GM21619 (cell line): ENCODE results near the gene TMEM134.

ENCODE experiments used
- ATAC-seq: cut with Tn5 transposase; IDR thresholded peaks from one replicate; pipeline ENCODE4 v1.9.1; 2021; ENCODE audit not compliant: unreplicated experiment

Gene TMEM134

DNA sequence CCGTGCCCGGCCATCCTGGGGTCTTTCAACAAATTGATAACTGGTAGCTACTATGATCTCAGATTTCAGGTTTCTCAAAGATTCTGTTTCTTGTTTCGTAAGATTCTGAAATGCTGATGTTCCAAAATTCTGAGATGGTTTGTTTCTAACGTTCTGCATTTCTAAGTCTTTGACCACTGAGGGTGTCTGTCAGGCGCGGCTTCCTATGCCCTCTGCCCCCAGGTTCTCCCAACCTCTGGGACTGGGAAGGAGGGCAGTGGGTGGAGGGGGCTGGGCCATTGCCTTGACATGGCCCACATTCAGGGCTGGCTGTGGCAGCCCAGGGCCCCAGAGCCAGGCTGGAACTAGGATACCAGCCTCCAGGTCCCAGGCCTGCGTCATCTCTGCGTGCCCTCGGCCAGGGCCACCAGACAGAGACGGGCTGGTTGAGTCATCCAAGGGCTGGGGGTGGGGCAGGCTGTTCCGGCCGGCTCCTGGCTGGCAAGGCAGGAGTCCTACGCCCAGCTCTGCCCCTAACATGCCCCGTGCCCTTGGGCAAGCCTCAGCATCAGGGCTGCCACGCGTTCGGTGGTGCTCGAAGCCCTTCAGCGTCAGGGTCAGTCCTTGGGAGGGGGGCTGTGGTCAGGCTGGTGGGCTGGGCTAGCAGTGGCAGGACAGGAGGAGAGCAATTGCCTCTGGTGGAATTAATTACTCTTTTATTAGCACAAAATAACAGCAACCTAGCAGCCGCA, 5.2 kb downstream of the TMEM134 start:
- ATAC-seq = no peak

DNA sequence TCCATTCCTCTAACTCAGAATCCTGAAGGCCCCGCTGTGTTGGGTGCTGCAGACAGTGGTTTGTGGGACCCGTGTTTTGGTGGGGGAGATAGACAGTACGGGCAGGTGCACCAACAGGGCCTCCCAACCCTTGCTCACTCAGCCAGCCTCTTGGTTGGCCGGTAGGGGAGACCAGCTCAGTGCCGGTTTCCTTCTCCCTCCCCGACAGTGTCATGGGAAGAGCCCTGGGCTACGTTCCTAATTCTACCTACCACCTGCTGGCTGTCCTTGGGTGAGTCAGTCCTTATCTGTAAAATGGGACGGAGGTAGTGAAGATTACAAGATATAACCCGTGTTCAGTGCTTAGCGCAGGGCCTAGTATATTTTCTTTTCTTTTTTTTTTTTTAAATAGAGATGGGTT, 5.9 kb downstream of the TMEM134 start:
- no peak for ATAC-seq

DNA sequence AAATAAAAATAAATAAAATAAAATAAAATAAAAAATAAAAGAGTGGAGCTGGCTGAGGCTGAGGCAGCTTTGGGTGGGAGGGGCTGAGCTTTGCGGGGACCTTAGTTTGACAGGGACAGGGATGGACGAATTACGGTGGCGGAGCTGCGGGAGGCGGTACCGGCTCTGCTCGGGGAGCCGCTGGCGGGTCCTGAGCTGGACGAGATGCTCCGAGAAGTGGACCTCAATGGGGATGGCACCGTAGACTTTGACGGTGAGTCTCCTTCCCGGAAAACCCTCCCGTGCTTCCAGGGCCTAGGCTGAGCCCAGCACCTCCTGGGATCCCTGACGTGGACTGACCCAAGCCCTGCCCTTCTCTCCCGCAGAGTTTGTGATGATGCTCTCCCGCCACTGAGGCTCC, 10.8 kb downstream of the TMEM134 start:
- ATAC-seq = no peak

DNA sequence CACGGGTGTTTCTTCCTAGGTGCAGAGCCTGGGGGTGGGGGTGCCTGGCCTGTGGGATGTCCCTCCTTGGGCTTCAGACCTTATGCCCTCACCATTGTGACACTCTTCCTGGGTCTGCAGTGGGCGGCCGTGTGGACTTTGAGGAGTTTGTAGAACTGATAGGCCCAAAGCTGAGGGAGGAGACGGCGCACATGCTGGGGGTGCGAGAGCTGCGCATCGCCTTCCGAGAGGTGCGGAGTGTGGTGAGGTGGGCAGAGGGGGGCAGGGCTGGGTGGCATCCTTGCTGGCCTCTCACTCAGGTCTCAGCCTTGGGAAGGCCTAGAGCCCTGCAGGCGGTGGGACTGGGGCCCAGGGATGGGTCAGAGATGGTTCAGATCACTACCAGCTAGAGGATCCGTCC, 11.6 kb downstream of the TMEM134 start:
- no peak for ATAC-seq

DNA sequence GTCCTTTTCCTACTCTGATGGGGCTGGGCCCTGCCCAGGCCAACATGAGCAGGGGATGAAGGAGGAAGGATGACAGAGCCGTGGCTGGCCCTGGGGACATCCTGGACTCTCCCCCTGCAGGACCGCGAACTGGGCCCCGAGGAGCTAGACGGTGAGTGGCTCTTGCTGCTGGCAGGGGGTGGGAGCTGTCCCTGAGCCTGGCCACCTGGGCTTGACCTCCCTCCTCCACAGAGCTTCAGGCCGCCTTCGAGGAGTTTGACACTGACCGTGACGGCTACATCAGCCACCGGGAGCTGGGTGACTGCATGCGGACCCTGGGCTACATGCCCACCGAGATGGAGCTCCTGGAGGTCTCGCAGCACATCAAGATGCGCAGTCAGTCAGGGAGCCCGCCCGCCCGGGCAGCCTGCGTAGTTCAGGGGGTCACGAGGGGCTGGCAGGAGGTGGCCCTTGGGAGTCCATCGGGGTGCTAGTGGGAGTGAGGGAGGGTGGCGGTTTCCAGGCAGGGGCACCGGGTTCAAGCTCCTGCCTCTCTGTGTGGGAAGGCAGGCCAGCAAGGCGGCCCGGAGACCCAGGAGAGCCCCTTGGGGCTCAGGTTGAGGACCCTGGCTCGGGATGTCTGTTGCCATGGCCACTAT, 12.9 kb downstream of the TMEM134 start:
- ATAC-seq = no peak

DNA sequence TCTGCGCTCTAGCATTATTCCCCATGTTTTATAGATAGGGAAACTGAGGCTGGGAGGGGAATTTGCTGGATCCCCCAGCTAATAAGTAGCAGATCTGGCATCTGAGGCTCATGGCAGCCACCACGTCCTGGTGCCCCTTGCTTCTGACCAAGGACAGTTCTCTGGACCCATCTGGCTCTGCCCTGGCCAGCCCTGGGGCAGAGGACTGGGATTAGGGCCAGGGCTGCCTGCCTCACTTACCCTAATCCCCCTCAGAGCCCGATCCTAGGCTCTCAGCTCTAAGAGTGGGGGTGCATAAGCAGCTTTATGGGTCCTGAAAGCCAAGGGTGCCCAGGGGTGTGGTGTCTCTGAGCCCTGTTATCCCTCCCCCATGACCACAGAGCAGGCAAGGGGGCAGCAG, 14.0 kb downstream of the TMEM134 start, which contains the start of gene CABP4:
Gene CABP4 (plus strand): TSS at position 301 of the 400 bp plus-strand sequence. CDS start 70 bp downstream, at position 371.
- no peak for ATAC-seq

DNA sequence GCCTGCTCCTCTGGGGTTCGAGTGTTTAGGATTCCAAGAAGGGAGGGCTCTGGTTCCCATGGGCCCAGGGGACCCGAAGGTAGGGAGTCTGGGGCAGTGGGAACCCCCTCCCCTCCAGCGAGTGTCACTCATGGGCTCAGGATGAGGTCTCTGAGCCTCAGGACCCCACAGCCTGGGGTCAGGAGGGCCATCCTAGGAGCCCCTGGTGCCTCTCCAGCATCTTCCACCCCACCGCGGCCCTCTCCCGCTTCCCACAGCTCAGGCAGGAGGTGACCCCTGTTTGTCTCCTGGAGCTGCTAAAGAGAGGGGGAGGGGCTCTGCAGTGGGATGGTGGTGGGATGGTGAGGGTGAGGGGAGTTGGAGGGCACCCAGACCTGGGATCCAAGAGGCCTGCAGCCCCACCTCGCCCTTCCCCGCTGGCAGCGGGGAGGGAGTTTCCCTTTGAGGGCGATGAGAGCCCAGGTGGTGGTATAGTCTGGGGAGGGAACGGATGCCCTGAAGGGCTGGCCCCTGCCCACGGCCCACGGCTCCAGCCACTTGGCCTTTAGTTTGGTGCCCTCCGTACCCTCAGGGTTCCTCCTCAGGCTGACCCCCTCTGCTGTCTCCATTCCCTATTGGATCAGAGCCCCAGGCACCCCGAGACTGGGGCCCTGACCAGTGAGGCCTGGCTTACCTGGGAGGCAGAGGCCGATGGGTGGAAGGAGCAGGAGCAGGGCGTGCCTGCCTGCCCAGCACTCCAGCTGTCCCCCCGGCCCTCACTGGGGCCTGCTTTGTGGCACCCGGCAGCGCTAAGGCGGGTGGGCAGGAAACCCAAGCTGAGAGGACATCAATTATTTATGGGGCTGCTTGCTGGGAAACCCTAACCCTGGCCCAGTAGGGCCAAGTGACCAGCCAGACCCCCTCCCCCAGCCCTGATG, 15.0 kb downstream of the TMEM134 start:
- ATAC-seq = no peak

DNA sequence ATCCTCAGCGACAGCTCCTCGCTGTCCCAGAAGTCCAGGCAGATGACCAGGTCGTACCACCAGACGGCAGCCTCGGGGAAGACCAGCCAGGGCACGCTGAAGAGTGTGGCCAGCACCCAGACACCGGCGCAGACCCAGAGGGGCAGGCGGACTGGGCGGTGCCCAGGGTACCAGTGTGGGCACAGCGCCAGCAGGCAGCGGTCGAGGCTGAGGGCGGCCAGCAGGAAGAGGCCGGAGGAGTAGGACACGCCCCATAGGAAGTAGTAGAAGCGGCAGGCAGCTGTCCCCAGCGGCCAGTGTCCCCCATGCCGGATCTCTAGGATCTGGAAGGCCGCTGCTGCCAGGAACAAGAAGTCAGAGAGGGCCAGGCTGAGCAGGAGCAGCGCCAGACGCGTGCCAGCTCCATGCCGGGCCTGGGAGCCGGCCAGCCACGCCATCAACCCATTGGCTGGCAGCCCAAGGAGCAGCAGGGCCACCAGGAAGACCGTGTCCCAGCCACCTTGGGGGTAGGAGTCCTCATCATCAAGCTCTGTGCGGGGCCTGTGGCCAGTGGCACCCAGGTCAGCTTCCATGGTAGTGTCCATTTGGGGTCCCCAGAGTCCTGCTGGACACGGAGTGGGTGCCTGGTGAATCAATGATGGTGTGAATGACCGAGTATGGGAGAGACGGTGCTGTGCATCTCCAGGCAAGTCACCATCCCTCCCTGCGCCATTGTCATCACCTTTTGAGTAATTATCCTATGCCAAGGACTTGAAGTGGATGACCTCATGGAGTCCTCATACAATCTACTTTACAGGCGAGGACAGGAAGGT, 16.7 kb downstream of the TMEM134 start, which contains the start of gene GPR152:
Gene GPR152 (minus strand): TSS at position 589 of the 812 bp plus-strand sequence. CDS start 5 bp downstream, at position 584.
- no peak for ATAC-seq

DNA sequence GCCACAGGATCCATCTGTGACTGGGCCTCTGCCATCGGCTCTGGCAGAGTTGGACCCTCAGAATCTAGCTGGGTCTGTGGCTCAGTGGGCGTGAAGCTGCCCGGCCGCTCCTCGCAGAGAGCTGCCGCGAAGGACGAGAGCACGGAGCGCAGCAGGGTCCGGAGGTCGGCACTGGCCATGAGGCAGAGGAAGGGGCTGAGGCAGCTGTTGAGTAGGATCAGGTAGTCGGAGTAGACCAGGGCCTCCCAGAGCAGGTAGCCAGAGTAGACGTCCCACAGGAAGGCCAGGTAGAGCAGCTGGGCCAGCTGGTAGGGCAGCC, 17.4 kb downstream of the TMEM134 start:
- no peak for ATAC-seq

DNA sequence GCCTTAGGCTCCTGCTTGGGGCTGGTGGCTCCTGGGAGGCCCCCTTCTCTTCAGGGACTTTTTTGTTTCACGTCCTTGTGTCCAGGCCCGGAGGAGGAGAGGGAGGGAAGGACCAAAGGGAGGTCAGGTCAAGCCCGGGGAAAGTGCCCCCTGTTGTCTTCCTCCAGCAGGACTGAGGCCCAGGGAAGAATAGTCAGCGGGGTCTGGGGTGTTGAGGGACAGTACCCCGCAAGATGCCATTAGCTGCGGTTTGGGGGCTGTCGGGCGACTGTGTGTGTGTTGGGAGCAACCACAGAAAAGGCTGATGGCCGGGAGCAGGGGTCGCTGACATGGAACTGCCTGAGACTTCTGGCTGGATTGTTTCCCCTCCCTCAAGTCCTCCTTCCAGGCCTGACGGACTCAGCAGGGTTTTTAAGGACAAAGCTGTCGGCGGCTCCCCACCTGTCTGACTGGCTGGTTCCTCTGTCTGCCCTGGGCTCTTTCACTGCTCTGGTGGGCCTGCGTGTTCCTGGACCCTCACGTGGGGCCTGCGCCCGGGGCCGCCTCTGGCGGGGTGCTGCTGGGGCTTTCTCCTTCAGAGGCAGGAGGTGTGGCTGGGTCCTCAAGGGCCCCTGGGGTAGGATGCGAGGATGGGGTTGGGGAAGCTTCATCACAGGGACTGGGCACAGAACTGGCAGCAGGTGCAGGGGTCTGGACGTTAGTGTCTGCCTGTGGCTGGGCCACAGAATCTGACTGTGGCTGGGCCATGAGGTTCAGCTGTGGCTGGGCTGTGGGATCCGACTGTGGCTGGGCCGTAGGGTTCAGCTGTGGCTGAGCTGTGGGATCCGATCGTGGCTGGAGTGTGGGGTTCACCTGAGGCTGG, 18.0 kb downstream of the TMEM134 start:
- no peak for ATAC-seq

DNA sequence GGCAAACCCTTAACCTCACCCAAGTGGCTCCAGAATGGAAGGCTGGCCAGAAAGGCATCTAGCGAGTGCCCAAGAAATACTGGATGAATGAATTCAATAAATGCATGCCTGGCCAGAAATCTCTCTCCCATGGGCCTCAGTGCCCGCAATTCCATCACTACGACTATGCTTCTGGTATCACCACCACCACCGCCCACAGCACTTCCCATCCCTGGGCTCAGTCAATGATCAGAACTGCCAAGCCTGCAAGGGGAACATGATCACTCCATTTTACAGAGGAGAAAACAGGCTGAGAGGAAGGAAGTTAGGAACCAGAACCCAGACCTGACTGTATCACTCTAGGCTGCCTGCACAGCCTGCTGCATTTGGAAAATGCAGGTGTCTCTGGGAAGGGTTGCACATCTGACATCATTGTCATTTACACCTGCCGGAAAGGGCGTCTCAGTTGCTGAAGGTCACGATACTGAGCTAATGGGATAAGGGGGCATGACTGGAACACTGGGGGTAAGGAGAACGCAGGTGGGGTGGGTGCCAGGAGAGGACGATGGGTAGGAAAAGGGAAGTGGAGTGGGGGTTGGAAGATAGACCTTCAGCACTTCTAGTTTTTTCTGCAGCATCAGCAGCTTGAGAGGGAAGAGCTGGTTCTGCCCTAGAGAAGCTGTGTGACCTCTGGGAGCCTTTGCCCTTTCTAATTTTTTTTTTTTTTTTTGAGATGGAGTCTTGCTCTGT, 19.8 kb downstream of the TMEM134 start:
- ATAC-seq = no peak

DNA sequence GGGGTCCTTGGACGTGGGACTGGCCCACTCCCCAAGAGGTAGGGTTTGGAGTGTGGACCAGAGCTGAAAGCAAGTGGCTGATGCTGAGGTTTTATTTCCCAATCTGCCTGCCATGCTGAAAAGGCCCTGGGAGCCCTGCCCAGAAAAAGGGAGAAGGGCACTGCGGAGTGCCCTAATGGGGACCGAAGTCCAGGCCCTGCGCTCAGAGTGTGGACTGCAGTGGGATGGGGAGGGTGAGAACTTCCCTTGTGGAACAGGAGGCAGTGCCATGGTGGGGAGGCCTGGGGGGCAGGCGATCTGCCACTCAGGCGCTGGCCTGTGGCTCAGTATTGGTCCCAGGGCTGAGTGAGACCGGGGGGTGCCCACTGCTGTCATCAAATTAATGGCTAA, 20.8 kb downstream of the TMEM134 start:
- no peak for ATAC-seq

DNA sequence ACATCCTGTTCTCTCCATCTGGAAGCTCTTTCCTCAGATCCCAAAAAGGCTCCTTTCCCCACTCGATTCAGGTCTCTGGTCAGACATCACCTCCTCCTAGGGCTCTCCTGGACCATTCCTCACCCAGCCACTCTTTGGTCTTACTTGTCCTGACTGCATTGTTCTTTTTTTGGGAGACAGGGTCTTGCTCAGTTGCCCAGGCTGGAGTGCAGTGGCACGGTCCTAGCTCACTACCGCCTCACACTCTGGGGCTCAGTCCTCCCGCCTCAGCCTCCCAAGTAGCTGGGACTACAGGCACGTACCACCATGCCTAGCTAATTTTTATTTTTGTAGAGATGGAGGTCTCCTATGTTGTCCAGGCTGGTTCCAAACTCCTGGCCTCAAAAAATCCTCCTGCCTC, 23.5 kb downstream of the TMEM134 start:
- no peak for ATAC-seq

DNA sequence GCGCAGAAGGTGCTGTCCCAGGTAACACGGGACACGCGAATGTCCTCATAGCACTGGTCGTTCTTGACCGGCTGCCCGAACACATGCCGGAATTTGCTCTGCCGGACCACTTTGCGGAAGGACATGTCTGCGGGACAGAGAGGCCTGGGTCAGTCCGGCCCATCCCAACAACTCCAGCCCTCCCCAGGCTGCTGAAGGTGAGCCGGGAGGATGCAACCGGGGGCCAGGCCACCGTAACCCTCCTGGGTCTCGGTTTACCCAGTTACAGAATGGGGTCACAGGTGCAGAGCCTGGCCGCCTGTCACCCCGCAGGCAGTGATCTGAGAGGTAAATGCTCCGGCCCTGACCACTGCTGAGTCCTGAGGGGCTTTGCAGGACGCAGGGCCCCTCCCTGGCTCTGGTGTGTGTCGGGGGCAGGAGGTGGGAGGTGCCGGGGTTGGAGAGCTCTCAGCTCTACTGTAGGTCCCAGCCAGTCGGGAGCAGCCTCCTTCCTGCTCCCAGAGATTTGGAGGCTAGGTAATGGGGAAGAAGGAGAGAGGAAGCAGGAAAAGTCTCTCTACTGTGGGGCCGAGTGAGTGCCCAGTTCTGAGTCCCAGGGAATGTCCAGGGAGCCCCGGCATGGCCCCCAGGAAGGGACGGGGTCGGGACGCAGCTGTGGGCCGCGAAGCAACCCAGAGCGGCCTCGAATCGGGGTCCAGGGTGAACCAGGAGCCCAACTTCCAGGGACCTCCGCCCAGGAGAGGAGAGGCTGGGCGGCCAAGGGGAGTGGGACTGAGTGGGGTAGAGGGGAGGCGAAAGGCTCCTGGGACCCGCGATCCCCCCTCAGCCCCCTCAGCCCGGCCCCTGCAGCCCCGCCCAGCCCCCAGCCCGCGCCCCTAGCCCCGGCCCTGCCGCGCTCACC, 26.3 kb downstream of the TMEM134 start:
- ATAC-seq = no peak

DNA sequence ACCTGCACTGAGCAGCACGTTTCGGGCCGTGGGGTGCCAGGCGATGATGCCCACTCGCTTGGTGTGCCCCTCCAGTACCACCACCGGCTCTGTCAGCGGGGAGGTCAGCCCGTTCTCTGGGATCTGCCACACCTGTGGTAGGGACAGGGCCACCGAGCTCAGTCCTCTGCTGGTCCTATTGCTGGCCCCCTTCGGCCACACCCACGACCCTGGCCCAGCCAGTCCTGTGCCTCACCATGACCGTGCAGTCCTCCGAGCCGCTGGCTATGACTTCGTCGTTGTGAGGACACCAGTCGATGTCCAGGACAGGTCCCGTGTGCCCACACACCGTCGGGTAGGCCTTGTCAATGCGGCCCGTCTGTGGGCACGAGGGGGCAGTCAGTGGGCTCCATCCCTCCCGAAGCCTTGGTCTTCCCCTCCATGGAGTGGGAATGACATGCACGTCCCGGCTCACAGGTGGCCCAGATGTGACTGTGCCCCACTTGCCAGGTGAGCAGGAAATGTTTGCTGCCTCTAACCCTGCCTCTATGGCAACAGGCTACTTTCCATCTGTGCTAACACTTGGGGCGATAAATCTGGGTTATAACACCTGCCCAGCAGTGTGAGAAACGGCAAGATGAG, 27.2 kb downstream of the TMEM134 start:
- no peak for ATAC-seq

DNA sequence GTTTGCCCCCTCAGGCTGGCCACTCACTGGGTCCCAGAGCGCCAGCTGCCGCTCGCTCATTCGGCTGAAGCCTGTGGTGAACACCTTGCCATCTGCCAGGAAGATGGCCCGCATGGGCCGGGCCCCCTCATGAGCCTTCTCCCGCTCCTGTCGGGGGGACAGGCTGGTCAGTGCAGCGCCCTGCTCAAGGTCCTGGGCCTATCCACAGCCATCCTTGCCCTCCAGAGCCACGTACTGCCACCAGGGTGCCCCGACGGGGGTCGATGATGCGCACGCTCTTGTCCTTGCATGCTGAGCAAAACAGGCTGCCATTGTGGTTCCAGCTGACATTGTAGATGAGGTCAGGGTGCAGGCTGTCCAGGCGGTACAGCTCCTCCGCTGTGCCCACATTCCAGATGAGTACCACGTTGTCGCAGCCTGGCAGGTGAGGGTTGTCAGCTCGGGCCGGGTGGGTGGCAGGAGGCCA, 27.9 kb downstream of the TMEM134 start:
- ATAC-seq = no peak

DNA sequence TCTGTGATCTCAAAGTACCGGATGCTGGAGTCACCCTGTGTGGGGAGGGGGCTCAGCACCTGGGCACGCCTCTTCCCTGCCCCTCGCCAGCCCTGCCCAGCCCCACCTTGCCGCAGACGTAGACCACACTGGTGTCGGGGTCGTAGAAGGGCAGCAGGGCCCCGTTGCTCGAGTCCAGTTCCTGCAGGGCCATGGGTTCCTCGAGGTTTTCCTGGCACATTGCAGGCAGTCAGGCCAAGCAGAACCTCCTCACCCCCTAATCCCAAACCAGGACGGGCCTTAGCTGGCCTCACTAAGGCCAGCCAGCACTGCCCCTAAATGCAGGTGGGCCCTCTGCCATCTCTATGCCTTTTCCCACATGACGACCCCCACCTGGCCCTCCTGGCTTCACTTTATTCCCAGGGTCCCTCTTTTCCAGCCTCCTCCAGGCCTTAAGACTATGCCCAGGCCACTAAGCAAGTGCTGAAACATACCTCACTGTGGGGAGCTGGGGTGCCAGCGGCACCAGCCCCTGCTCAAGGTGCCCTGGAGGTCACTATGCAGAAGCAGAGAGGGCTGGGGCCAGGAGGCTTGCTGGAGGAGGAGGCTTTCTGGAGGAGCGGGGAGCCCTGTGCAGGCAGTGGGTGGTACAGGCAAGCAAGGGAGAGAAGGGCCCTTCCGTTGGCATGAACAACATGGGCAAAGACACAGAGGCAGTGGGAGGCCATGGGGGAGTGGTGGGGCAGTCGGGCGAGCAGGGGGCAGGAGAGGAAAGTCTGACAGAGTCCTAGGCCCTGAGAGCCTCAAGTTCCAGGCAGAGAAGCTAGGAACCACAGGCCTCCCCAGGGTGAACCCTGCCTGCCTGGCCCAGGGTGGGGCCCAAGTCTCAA, 28.6 kb downstream of the TMEM134 start:
- no peak for ATAC-seq
